ENCODE measurements around the gene SEC22B. TPM values are rescaled to one million over a fixed set of nuclear protein-coding genes. Genes with fewer than 3 reads are reported as not detected.
"Not testable (repeated sequence)": the region's sequence is repeated elsewhere in the genome, so short reads cannot be mapped to it uniquely, and the experiment has no call there.

SEC22B gene
- total RNA-seq, 2 donors from 2014 or later: 23.9 to 29.7 TPM

GRCh38 chr1:120164761-120165160 lies 11.6 kb downstream of the SEC22B start:
- DNase-seq (ENCODE audit: low spot score); ATAC-seq; H3K36me3 Mint-ChIP-seq; H3K4me3 Mint-ChIP-seq; H3K4me1 Mint-ChIP-seq (ENCODE audit: low read depth in 2 of 2); H3K27me3 Mint-ChIP-seq; H3K9me3 Mint-ChIP-seq; H3K27ac Mint-ChIP-seq: not testable (repeated sequence)

- not testable (repeated sequence) for H3K4me1 Mint-ChIP-seq (ENCODE audit: low read depth in 2 of 2); H3K4me3 Mint-ChIP-seq; H3K36me3 Mint-ChIP-seq; ATAC-seq; H3K27ac Mint-ChIP-seq; H3K27me3 Mint-ChIP-seq; DNase-seq (ENCODE audit: low spot score); H3K9me3 Mint-ChIP-seq
Observed at GRCh38 chr1:120162015-120162414, 14.3 kb downstream of the SEC22B start.

GRCh38 chr1:120158495-120158894 lies 17.8 kb downstream of the SEC22B start:
- not testable (repeated sequence) for H3K27me3 Mint-ChIP-seq; H3K4me1 Mint-ChIP-seq (ENCODE audit: low read depth in 2 of 2); H3K36me3 Mint-ChIP-seq; DNase-seq (ENCODE audit: low spot score); ATAC-seq; H3K4me3 Mint-ChIP-seq; H3K27ac Mint-ChIP-seq; H3K9me3 Mint-ChIP-seq

GRCh38 chr1:120158086-120158485 lies 18.2 kb downstream of the SEC22B start:
- not testable (repeated sequence) for H3K36me3 Mint-ChIP-seq; DNase-seq (ENCODE audit: low spot score); H3K27ac Mint-ChIP-seq; H3K9me3 Mint-ChIP-seq; H3K4me3 Mint-ChIP-seq; H3K27me3 Mint-ChIP-seq; ATAC-seq; H3K4me1 Mint-ChIP-seq (ENCODE audit: low read depth in 2 of 2)

GRCh38 chr1:120150138-120150822 lies 26.0 kb downstream of the SEC22B start:
- H3K9me3 Mint-ChIP-seq; ATAC-seq; H3K27me3 Mint-ChIP-seq; H3K4me3 Mint-ChIP-seq; H3K27ac Mint-ChIP-seq; H3K4me1 Mint-ChIP-seq (ENCODE audit: low read depth in 2 of 2); H3K36me3 Mint-ChIP-seq; DNase-seq (ENCODE audit: low spot score): not testable (repeated sequence)

- H3K27me3 Mint-ChIP-seq; ATAC-seq; DNase-seq (ENCODE audit: low spot score); H3K27ac Mint-ChIP-seq; H3K36me3 Mint-ChIP-seq; H3K4me1 Mint-ChIP-seq (ENCODE audit: low read depth in 2 of 2); H3K9me3 Mint-ChIP-seq; H3K4me3 Mint-ChIP-seq: not testable (repeated sequence)
Observed at GRCh38 chr1:120149420-120150059, 26.8 kb downstream of the SEC22B start.

GRCh38 chr1:120145806-120146205 lies 30.5 kb downstream of the SEC22B start:
- H3K27ac Mint-ChIP-seq; ATAC-seq; DNase-seq (ENCODE audit: low spot score); H3K9me3 Mint-ChIP-seq; H3K36me3 Mint-ChIP-seq; H3K4me3 Mint-ChIP-seq; H3K27me3 Mint-ChIP-seq: not testable (repeated sequence)
- peaks cover 24 to 32% of the 10 kb centered on the region in 2 donors for H3K4me1 Mint-ChIP-seq (ENCODE audit: low read depth in 2 of 2)

- DNase-seq (ENCODE audit: low spot score); ATAC-seq; H3K27me3 Mint-ChIP-seq; H3K9me3 Mint-ChIP-seq; H3K36me3 Mint-ChIP-seq: not testable (repeated sequence)
- H3K27ac Mint-ChIP-seq: peak overlapping the region; percentile 69 to 82
- peak overlapping the region; percentile 67 for H3K4me3 Mint-ChIP-seq
- H3K4me1 Mint-ChIP-seq (ENCODE audit: low read depth in 2 of 2): peaks cover 24 to 33% of the 10 kb centered on the region in 2 donors
Observed at GRCh38 chr1:120144626-120145025, 31.7 kb downstream of the SEC22B start.

- H3K27ac Mint-ChIP-seq: peak overlapping the region; percentile 69 to 82
- peak in 1 of 2 donors; percentile 28 for ATAC-seq
- not testable (repeated sequence) for H3K27me3 Mint-ChIP-seq; H3K36me3 Mint-ChIP-seq; H3K9me3 Mint-ChIP-seq; DNase-seq (ENCODE audit: low spot score)
- peak overlapping the region; percentile 67 for H3K4me3 Mint-ChIP-seq
- peaks cover 24 to 33% of the 10 kb centered on the region in 2 donors for H3K4me1 Mint-ChIP-seq (ENCODE audit: low read depth in 2 of 2)
Observed at GRCh38 chr1:120144169-120144568, 32.2 kb downstream of the SEC22B start.

- Mint-ChIP-seq H3K27ac (peak overlapping the region; percentile 69 to 82), H3K4me3 (peak overlapping the region; percentile 67), H3K4me1 (ENCODE audit: low read depth in 2 of 2) (peaks cover 24 to 33% of the 10 kb centered on the region in 2 donors)
- DNase-seq (ENCODE audit: low spot score); H3K27me3 Mint-ChIP-seq; H3K36me3 Mint-ChIP-seq; H3K9me3 Mint-ChIP-seq: not testable (repeated sequence)
- ATAC-seq: peak; percentile 40 to 53
Observed at GRCh38 chr1:120143334-120143733, 33.0 kb downstream of the SEC22B start.

- DNase-seq (ENCODE audit: low spot score) (peak; percentile 83), ATAC-seq (peak; percentile 96 to 98)
- Mint-ChIP-seq H3K4me3 (peak overlapping the region; percentile 77), H3K27ac (peak overlapping the region; percentile 69 to 82), H3K4me1 (ENCODE audit: low read depth in 2 of 2) (peaks cover 24 to 33% of the 10 kb centered on the region in 2 donors)
- H3K27me3 Mint-ChIP-seq, H3K9me3 Mint-ChIP-seq, H3K36me3 Mint-ChIP-seq: not testable (repeated sequence)
Observed at GRCh38 chr1:120142512-120143263, 33.6 kb downstream of the SEC22B start.

- peak in 1 of 2 donors; percentile 28 for ATAC-seq
- not testable (repeated sequence) for H3K27me3 Mint-ChIP-seq; DNase-seq (ENCODE audit: low spot score); H3K9me3 Mint-ChIP-seq; H3K36me3 Mint-ChIP-seq
- peak overlapping the region; percentile 77 for H3K4me3 Mint-ChIP-seq
- H3K4me1 Mint-ChIP-seq (ENCODE audit: low read depth in 2 of 2): peaks cover 24 to 33% of the 10 kb centered on the region in 2 donors
- H3K27ac Mint-ChIP-seq: peak overlapping the region; percentile 69 to 82
Observed at GRCh38 chr1:120141865-120142264, 34.5 kb downstream of the SEC22B start.

- Mint-ChIP-seq H3K27ac (peak overlapping the region in 1 of 2 donors; percentile 50), H3K4me1 (ENCODE audit: low read depth in 2 of 2) (peaks cover 24 to 33% of the 10 kb centered on the region in 2 donors)
- H3K27me3 Mint-ChIP-seq; DNase-seq (ENCODE audit: low spot score); H3K4me3 Mint-ChIP-seq; H3K36me3 Mint-ChIP-seq; H3K9me3 Mint-ChIP-seq: not testable (repeated sequence)
- peak in 1 of 2 donors; percentile 55 for ATAC-seq
Observed at GRCh38 chr1:120140656-120141265, 35.6 kb downstream of the SEC22B start.

All from natural killer cell treated with Interleukin-12 subunit alpha and Interleukin-12 subunit beta and Interleukin-15 and Interleukin-18, amount 100 ng/mL, for 72 hours (primary cell).